GM23338 (cell line): ENCODE results near the gene MORC1. TPM values are rescaled to one million over a fixed set of nuclear protein-coding genes. Genes with fewer than 3 reads are reported as not detected.

Source experiments
- ATAC-seq: fragments of 200-7000 bp; cut with Tn5 transposase; 3 replicates; pipeline ENCODE4 v1.9.1; 2020
- DNase-seq: peaks from one replicate; pipeline ENCODE4 v3.0.0-alpha.2; 2015; ENCODE audit warnings: low spot score
- H2AFZ ChIP-seq: fragments of 200-600 bp; sonication (generic); 2 replicates; pipeline ENCODE4 v1.8.0; 2016; ENCODE audit warnings: antibody characterized with exemption, mild to moderate bottlenecking, moderate library complexity
- H3F3A ChIP-seq: fragments of 200-600 bp; sonication (generic); replicated peaks from 2 replicates; pipeline ENCODE4 v1.8.0; 2017; ENCODE audit warnings: antibody characterized with exemption, mixed run types, low read depth
- H3K27ac ChIP-seq: fragments of 200-600 bp; sonication (generic); 2 replicates; pipeline ENCODE4 v1.6.1; 2016; ENCODE audit warnings: low read depth
- H3K27me3 ChIP-seq: fragments of 200-600 bp; sonication (generic); 2 replicates; pipeline ENCODE4 v1.8.0; 2016; ENCODE audit warnings: mild to moderate bottlenecking, mixed run types, moderate library complexity; ENCODE audit not compliant: insufficient read depth
- H3K36me3 ChIP-seq: fragments of 200-600 bp; sonication (generic); 2 replicates; pipeline ENCODE4 v1.8.0; 2016; ENCODE audit warnings: mild to moderate bottlenecking; ENCODE audit not compliant: insufficient read depth
- H3K4me1 ChIP-seq: fragments of 200-600 bp; sonication (generic); 2 replicates; pipeline ENCODE4 v1.8.0; 2016; ENCODE audit warnings: mild to moderate bottlenecking, moderate library complexity; ENCODE audit not compliant: insufficient read depth
- H3K4me2 ChIP-seq: fragments of 200-600 bp; sonication (generic); 2 replicates; pipeline ENCODE4 v1.7.1; 2017; ENCODE audit warnings: mixed run types
- H3K4me3 ChIP-seq: fragments of 200-600 bp; sonication (generic); 2 replicates; pipeline ENCODE4 v1.6.1; 2016; ENCODE audit warnings: mixed run types
- H3K79me2 ChIP-seq: fragments of 200-600 bp; sonication (generic); replicated peaks from 2 replicates; pipeline ENCODE4 v1.8.0; 2017; ENCODE audit warnings: mild to moderate bottlenecking; ENCODE audit not compliant: insufficient read depth
- H3K9me2 ChIP-seq: fragments of 200-600 bp; sonication (generic); 2 replicates; pipeline ENCODE4 v1.8.0; 2017; ENCODE audit not compliant: insufficient read depth
- H4K20me1 ChIP-seq: fragments of 200-600 bp; sonication (generic); replicated peaks from 2 replicates; pipeline ENCODE4 v1.8.0; 2017; ENCODE audit warnings: mild to moderate bottlenecking; ENCODE audit not compliant: insufficient read depth
- H3K27ac Mint-ChIP-seq: 2 replicates; pipeline ENCODE4 v1.8.0; 2020; ENCODE audit warnings: inconsistent platforms, mild to moderate bottlenecking, moderate library complexity, mixed read lengths
- H3K27me3 Mint-ChIP-seq: 3 replicates; pipeline ENCODE4 v1.8.0; 2022; ENCODE audit warnings: low read depth, mild to moderate bottlenecking, moderate library complexity, mixed read lengths, inconsistent platforms; ENCODE audit not compliant: insufficient read depth, poor library complexity
- H3K36me3 Mint-ChIP-seq: 3 replicates; pipeline ENCODE4 v1.8.0; 2021; ENCODE audit warnings: low read depth, mild to moderate bottlenecking, inconsistent platforms, moderate library complexity, mixed read lengths
- H3K4me1 Mint-ChIP-seq: 3 replicates; pipeline ENCODE4 v1.8.0; 2020; ENCODE audit warnings: mild to moderate bottlenecking, inconsistent platforms, mixed read lengths
- H3K4me3 Mint-ChIP-seq: 3 replicates; pipeline ENCODE4 v1.8.0; 2021; ENCODE audit warnings: moderate library complexity, mild to moderate bottlenecking, inconsistent platforms, mixed read lengths
- H3K9me3 Mint-ChIP-seq: 3 replicates; pipeline ENCODE4 v1.8.0; 2020; ENCODE audit warnings: moderate library complexity, mild to moderate bottlenecking, inconsistent platforms, mixed read lengths
- ZNF114 ChIP-seq: fragments of 250-450 bp; sonication (Bioruptor Pico); IDR thresholded peaks from 2 replicates; pipeline ENCODE4 v1.5.0; 2020; ENCODE audit warnings: mild to moderate bottlenecking, moderate library complexity
- polyA plus RNA-seq: library from polyadenylated mRNA; unstranded; fragments of >200 nt; fragmentation: Nextera tagmentation; extraction: Ambion mirVana; gene quantifications from 2 replicates; pipeline ENCODE4 v1.2.1, GENCODE V29; 2016
- total RNA-seq: library from RNA; depleted of rRNA; stranded (reverse); fragments of >200 nt; shearing (Covaris generic); gene quantifications from 2 replicates; pipeline ENCODE4 v1.2.3, GENCODE V29; 2014
- TF ChIP-seq, protein P1 (sequence below), 2 experiments: fragments of 200-600 bp in 1 of 2; sonication (generic) in 1 of 2; conservative IDR thresholded peaks; 2 replicates each; pipeline versions ENCODE4 v1.5.1 to v1.6.1; 2016 to 2017; ENCODE audit warnings: antibody characterized with exemption in 2 of 2, low read depth in 2 of 2, mild to moderate bottlenecking in 2 of 2, moderate library complexity in 1 of 2
- TF ChIP-seq, protein P2 (sequence below): fragments of 250-450 bp; sonication (Bioruptor Pico); IDR thresholded peaks from 2 replicates; pipeline ENCODE4 v1.5.0; 2020; ENCODE audit warnings: mild to moderate bottlenecking, moderate library complexity
- TF ChIP-seq, protein P3 (sequence below): IDR thresholded peaks from 2 replicates; pipeline ENCODE4 v1.6.1; 2016; ENCODE audit warnings: antibody characterized with exemption

The MORC1 gene
- total and polyA plus RNA-seq, 2 experiments from 2014 or later, result not detected

DNA sequence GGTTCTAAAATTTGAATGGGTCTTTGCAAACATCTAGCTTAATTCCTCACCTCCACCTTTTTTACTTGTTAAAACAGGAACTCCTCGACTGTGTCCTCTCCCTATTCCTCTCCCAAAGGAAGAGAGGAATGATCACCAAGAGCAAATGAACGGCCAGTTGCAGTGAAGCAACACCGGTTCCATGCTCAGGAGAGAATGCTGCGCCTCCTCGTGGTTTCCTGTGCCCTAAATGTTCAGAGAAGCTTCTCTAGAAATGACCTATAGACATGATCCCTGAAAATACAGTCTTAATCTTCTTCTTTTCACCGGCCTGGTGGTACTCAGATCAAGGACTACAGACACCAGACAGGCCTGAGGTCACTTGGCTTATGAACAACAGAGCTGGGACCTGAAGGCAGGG is 99.1 kb downstream of the MORC1 start:
- H3K27me3 Mint-ChIP-seq, result no peaks in the 10 kb centered on the region
- Histone ChIP-seq H2AFZ (no peak overlapping the region), H4K20me1 (no peaks in the 10 kb centered on the region), H3K4me3 (no peak overlapping the region), H3F3A (no peaks in the 10 kb centered on the region), H3K4me1 (no peaks in the 10 kb centered on the region), H3K27me3 (no peaks in the 10 kb centered on the region), H3K36me3 (no peaks in the 10 kb centered on the region), H3K9me2 (no peaks in the 10 kb centered on the region), H3K27ac (no peak overlapping the region), H3K4me2 (no peak overlapping the region), H3K79me2 (no peaks in the 10 kb centered on the region)
- 0 out of 3 replicates have a peak, but pooled peaks cover 2% of the 10 kb centered on the region for H3K4me1 Mint-ChIP-seq
- ATAC-seq (no peak; the same call in 1 of the 3 replicates), DNase-seq (peak; percentile 32)
- H3K36me3 Mint-ChIP-seq, result no peaks in the 10 kb centered on the region
- H3K9me3 Mint-ChIP-seq, result no peaks in the 10 kb centered on the region; the same call in 2 of the 3 replicates
- H3K27ac Mint-ChIP-seq, result no peak overlapping the region
- TF ChIP-seq, protein P1, sequence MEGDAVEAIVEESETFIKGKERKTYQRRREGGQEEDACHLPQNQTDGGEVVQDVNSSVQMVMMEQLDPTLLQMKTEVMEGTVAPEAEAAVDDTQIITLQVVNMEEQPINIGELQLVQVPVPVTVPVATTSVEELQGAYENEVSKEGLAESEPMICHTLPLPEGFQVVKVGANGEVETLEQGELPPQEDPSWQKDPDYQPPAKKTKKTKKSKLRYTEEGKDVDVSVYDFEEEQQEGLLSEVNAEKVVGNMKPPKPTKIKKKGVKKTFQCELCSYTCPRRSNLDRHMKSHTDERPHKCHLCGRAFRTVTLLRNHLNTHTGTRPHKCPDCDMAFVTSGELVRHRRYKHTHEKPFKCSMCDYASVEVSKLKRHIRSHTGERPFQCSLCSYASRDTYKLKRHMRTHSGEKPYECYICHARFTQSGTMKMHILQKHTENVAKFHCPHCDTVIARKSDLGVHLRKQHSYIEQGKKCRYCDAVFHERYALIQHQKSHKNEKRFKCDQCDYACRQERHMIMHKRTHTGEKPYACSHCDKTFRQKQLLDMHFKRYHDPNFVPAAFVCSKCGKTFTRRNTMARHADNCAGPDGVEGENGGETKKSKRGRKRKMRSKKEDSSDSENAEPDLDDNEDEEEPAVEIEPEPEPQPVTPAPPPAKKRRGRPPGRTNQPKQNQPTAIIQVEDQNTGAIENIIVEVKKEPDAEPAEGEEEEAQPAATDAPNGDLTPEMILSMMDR (conservative IDR thresholded peaks at IDR 0.05; ENCODE audit: low read depth in 2 of 2), result peak; percentile 31 to 54; a peak in 2 of 4 replicates
- no peak for TF ChIP-seq ZNF114 (CRISPR knock-in tag)
- no peak overlapping the region for H3K4me3 Mint-ChIP-seq

DNA sequence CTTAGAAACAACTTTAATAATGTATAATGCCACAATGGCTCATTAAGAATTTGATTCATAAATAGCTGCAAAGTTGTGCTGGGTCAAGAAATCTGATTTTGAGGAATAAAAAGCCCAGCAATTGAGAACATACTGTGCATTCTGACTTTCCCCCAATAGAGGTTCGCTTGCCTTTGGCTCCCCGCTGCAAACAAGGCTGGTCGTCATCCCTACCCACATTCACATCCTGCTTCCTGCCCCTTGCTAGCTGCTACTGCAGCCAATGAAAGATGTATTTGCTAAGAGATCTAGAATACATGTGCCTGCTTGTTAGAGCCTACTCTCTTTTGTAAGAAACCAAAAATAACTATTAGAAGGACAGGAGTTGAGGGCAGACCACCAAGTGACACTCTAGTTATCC is 112.5 kb downstream of the MORC1 start:
- H3K27ac Mint-ChIP-seq, result no peak overlapping the region
- Histone ChIP-seq H3K79me2 (no peaks in the 10 kb centered on the region), H3K9me2 (no peaks in the 10 kb centered on the region), H3K4me3 (no peak overlapping the region), H3K27ac (no peak overlapping the region), H3K4me1 (no peaks in the 10 kb centered on the region), H3K27me3 (no peaks in the 10 kb centered on the region), H4K20me1 (no peaks in the 10 kb centered on the region), H3K4me2 (no peak overlapping the region), H3F3A (no peaks in the 10 kb centered on the region), H3K36me3 (no peaks in the 10 kb centered on the region), H2AFZ (peak overlapping the region; percentile 67; the same call in 1 of the 2 replicates)
- ATAC-seq, result no peak
- DNase-seq, result peak; percentile 4
- no peaks in the 10 kb centered on the region for H3K9me3 Mint-ChIP-seq
- H3K4me1 Mint-ChIP-seq, result no peaks in the 10 kb centered on the region
- no peaks in the 10 kb centered on the region for H3K27me3 Mint-ChIP-seq
- H3K36me3 Mint-ChIP-seq, result no peaks in the 10 kb centered on the region
- no peak for TF ChIP-seq ZNF114 (CRISPR knock-in tag)
- TF ChIP-seq, protein P2, sequence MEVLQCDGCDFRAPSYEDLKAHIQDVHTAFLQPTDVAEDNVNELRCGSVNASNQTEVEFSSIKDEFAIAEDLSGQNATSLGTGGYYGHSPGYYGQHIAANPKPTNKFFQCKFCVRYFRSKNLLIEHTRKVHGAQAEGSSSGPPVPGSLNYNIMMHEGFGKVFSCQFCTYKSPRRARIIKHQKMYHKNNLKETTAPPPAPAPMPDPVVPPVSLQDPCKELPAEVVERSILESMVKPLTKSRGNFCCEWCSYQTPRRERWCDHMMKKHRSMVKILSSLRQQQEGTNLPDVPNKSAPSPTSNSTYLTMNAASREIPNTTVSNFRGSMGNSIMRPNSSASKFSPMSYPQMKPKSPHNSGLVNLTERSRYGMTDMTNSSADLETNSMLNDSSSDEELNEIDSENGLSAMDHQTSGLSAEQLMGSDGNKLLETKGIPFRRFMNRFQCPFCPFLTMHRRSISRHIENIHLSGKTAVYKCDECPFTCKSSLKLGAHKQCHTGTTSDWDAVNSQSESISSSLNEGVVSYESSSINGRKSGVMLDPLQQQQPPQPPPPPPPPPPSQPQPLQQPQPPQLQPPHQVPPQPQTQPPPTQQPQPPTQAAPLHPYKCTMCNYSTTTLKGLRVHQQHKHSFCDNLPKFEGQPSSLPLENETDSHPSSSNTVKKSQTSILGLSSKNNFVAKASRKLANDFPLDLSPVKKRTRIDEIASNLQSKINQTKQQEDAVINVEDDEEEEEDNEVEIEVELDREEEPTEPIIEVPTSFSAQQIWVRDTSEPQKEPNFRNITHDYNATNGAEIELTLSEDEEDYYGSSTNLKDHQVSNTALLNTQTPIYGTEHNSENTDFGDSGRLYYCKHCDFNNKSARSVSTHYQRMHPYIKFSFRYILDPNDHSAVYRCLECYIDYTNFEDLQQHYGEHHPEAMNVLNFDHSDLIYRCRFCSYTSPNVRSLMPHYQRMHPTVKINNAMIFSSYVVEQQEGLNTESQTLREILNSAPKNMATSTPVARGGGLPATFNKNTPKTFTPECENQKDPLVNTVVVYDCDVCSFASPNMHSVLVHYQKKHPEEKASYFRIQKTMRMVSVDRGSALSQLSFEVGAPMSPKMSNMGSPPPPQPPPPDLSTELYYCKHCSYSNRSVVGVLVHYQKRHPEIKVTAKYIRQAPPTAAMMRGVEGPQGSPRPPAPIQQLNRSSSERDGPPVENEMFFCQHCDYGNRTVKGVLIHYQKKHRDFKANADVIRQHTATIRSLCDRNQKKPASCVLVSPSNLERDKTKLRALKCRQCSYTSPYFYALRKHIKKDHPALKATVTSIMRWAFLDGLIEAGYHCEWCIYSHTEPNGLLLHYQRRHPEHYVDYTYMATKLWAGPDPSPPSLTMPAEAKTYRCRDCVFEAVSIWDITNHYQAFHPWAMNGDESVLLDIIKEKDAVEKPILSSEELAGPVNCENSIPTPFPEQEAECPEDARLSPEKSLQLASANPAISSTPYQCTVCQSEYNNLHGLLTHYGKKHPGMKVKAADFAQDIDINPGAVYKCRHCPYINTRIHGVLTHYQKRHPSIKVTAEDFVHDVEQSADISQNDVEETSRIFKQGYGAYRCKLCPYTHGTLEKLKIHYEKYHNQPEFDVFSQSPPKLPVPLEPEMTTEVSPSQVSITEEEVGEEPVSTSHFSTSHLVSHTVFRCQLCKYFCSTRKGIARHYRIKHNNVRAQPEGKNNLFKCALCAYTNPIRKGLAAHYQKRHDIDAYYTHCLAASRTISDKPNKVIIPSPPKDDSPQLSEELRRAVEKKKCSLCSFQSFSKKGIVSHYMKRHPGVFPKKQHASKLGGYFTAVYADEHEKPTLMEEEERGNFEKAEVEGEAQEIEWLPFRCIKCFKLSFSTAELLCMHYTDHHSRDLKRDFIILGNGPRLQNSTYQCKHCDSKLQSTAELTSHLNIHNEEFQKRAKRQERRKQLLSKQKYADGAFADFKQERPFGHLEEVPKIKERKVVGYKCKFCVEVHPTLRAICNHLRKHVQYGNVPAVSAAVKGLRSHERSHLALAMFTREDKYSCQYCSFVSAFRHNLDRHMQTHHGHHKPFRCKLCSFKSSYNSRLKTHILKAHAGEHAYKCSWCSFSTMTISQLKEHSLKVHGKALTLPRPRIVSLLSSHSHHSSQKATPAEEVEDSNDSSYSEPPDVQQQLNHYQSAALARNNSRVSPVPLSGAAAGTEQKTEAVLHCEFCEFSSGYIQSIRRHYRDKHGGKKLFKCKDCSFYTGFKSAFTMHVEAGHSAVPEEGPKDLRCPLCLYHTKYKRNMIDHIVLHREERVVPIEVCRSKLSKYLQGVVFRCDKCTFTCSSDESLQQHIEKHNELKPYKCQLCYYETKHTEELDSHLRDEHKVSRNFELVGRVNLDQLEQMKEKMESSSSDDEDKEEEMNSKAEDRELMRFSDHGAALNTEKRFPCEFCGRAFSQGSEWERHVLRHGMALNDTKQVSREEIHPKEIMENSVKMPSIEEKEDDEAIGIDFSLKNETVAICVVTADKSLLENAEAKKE (CRISPR knock-in tag), result no peak
- TF ChIP-seq, protein P3, sequence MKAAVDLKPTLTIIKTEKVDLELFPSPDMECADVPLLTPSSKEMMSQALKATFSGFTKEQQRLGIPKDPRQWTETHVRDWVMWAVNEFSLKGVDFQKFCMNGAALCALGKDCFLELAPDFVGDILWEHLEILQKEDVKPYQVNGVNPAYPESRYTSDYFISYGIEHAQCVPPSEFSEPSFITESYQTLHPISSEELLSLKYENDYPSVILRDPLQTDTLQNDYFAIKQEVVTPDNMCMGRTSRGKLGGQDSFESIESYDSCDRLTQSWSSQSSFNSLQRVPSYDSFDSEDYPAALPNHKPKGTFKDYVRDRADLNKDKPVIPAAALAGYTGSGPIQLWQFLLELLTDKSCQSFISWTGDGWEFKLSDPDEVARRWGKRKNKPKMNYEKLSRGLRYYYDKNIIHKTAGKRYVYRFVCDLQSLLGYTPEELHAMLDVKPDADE, result no peak
- H3K4me3 Mint-ChIP-seq, result no peak overlapping the region
